ENCODE measurements around the gene LMTK2. TPM values are rescaled to one million over a fixed set of nuclear protein-coding genes. Genes with fewer than 3 reads are reported as not detected.

The LMTK2 gene
- total and polyA plus RNA-seq, 2 experiments from 2014 or later: 2.3 to 4.6 TPM

- H3K9ac ChIP-seq: no peak overlapping the region
- no peaks in the 10 kb centered on the region for H3K9me3 ChIP-seq (ENCODE audit: low read depth)
- H2AFZ ChIP-seq: no peak overlapping the region
- H3K4me3 ChIP-seq: no peak overlapping the region
- DNase-seq: no peak
- TF ChIP-seq EZH2 (IDR thresholded peaks at IDR 0.05; ENCODE audit: insufficient read depth, poor library complexity, severe bottlenecking) (no peak), EZH2phosphoT487 (IDR thresholded peaks at IDR 0.05; ENCODE audit: insufficient read depth, low read depth) (no peak)
- peaks cover 8% of the 10 kb centered on the region for H3F3A ChIP-seq (ENCODE audit: insufficient read depth)
- no peak overlapping the region for H3K27ac ChIP-seq
- no peak overlapping the region for H3K4me2 ChIP-seq (ENCODE audit: unreplicated experiment)
- peaks cover 11% of the 10 kb centered on the region for H3K4me1 ChIP-seq (ENCODE audit: insufficient read depth)
- no peaks in the 10 kb centered on the region for H3K27me3 ChIP-seq (replicated peaks; ENCODE audit: insufficient read depth)
- no peaks in the 10 kb centered on the region for H3K36me3 ChIP-seq (ENCODE audit: low read depth)
- H4K20me1 ChIP-seq (ENCODE audit: insufficient read depth): no peaks in the 10 kb centered on the region
- H3K79me2 ChIP-seq (ENCODE audit: insufficient read depth): peaks cover 54% of the 10 kb centered on the region
- no peaks in the 10 kb centered on the region for H3K9me2 ChIP-seq (ENCODE audit: insufficient read depth)
- 75% methylated on average over 4 of the region's 4 CpGs for WGBS, 2 experiments (ENCODE audit: low coverage in 1 of 2, low lambda C conversion rate in 2 of 2, missing lambda C conversion rate in 2 of 2)
- in situ Hi-C loops (cut with MboI): no loop called here
Measured at GRCh38 chr7:98123365-98123696, 16.7 kb downstream of the LMTK2 start.

GRCh38 chr7:98125759-98126158 is 19.1 kb downstream of the LMTK2 start:
- Histone ChIP-seq H3K4me3 (no peak overlapping the region), H3K9me3 (ENCODE audit: low read depth) (no peaks in the 10 kb centered on the region), H3K27ac (no peak overlapping the region), H3K9me2 (ENCODE audit: insufficient read depth) (no peaks in the 10 kb centered on the region), H3K9ac (no peak overlapping the region), H3K27me3 (replicated peaks; ENCODE audit: insufficient read depth) (no peaks in the 10 kb centered on the region), H3K4me2 (ENCODE audit: unreplicated experiment) (no peak overlapping the region), H2AFZ (no peak overlapping the region), H4K20me1 (ENCODE audit: insufficient read depth) (no peaks in the 10 kb centered on the region), H3K4me1 (ENCODE audit: insufficient read depth) (no peaks in the 10 kb centered on the region; the same call in 1 of the 2 replicates), H3K79me2 (ENCODE audit: insufficient read depth) (peaks cover 45% of the 10 kb centered on the region), H3F3A (ENCODE audit: insufficient read depth) (no peaks in the 10 kb centered on the region), H3K36me3 (ENCODE audit: low read depth) (no peaks in the 10 kb centered on the region)
- in situ Hi-C loops (cut with MboI): no loop called here
- WGBS, 2 experiments (ENCODE audit: low coverage in 1 of 2, low lambda C conversion rate in 2 of 2, missing lambda C conversion rate in 2 of 2): 74 to 75% methylated on average over 6 of the region's 6 CpGs
- TF ChIP-seq EZH2phosphoT487 (IDR thresholded peaks at IDR 0.05; ENCODE audit: insufficient read depth, low read depth) (no peak), EZH2 (IDR thresholded peaks at IDR 0.05; ENCODE audit: insufficient read depth, poor library complexity, severe bottlenecking) (no peak)
- no peak for DNase-seq

- Histone ChIP-seq H3K36me3 (ENCODE audit: low read depth) (no peaks in the 10 kb centered on the region), H3K27me3 (replicated peaks; ENCODE audit: insufficient read depth) (no peaks in the 10 kb centered on the region), H3K9me3 (ENCODE audit: low read depth) (no peaks in the 10 kb centered on the region), H3K4me3 (no peak overlapping the region), H3K79me2 (ENCODE audit: insufficient read depth) (peaks cover 38% of the 10 kb centered on the region), H2AFZ (no peak overlapping the region), H3K9ac (no peak overlapping the region), H3K27ac (no peak overlapping the region), H3K4me2 (ENCODE audit: unreplicated experiment) (no peak overlapping the region), H3F3A (ENCODE audit: insufficient read depth) (peaks cover 6% of the 10 kb centered on the region), H3K4me1 (ENCODE audit: insufficient read depth) (peaks cover 6% of the 10 kb centered on the region), H3K9me2 (ENCODE audit: insufficient read depth) (no peaks in the 10 kb centered on the region), H4K20me1 (ENCODE audit: insufficient read depth) (no peaks in the 10 kb centered on the region)
- peak; percentile 25 for DNase-seq
- in situ Hi-C loops (cut with MboI): no loop called here
- 84 to 85% methylated on average over 13 of the region's 13 CpGs for WGBS, 2 experiments (ENCODE audit: low coverage in 1 of 2, low lambda C conversion rate in 2 of 2, missing lambda C conversion rate in 2 of 2)
- no peak for TF ChIP-seq EZH2phosphoT487 (IDR thresholded peaks at IDR 0.05; ENCODE audit: insufficient read depth, low read depth)
- TF ChIP-seq EZH2 (IDR thresholded peaks at IDR 0.05; ENCODE audit: insufficient read depth, poor library complexity, severe bottlenecking): no peak
Measured at GRCh38 chr7:98126311-98127142, 19.9 kb downstream of the LMTK2 start.

GRCh38 chr7:98128346-98128745 is 21.7 kb downstream of the LMTK2 start:
- in situ Hi-C loops (cut with MboI): no loop called here

More at GRCh38 chr7:98128346-98128745, 21.7 kb downstream of the LMTK2 start:
- Histone ChIP-seq H2AFZ (no peak overlapping the region), H3K79me2 (ENCODE audit: insufficient read depth) (peaks cover 39% of the 10 kb centered on the region), H3K9me3 (ENCODE audit: low read depth) (no peaks in the 10 kb centered on the region), H3K9ac (no peak overlapping the region), H3K4me2 (ENCODE audit: unreplicated experiment) (no peak overlapping the region), H4K20me1 (ENCODE audit: insufficient read depth) (no peaks in the 10 kb centered on the region), H3K27me3 (replicated peaks; ENCODE audit: insufficient read depth) (no peaks in the 10 kb centered on the region), H3K4me3 (no peak overlapping the region), H3K9me2 (ENCODE audit: insufficient read depth) (no peaks in the 10 kb centered on the region), H3K27ac (no peak overlapping the region), H3K36me3 (ENCODE audit: low read depth) (no peaks in the 10 kb centered on the region), H3F3A (ENCODE audit: insufficient read depth) (peaks cover 20% of the 10 kb centered on the region), H3K4me1 (ENCODE audit: insufficient read depth) (peaks cover 18% of the 10 kb centered on the region)
- WGBS, 2 experiments (ENCODE audit: low coverage in 1 of 2, low lambda C conversion rate in 2 of 2, missing lambda C conversion rate in 2 of 2): 98 to 99% methylated on average over 8 of the region's 8 CpGs
- no peak for DNase-seq
- TF ChIP-seq EZH2 (IDR thresholded peaks at IDR 0.05; ENCODE audit: insufficient read depth, poor library complexity, severe bottlenecking): no peak
- TF ChIP-seq EZH2phosphoT487 (IDR thresholded peaks at IDR 0.05; ENCODE audit: insufficient read depth, low read depth): no peak
